ENCODE results near the gene TTC39B.

The TTC39B gene

GRCh38 chr9:15264918-15265317 is 42.1 kb downstream of the TTC39B start:
- ChIA-PET POLR2A (no interaction called here), CTCF (no interaction called here)
- DNase-seq (ENCODE audit: extremely low spot score): no peak
- TF ChIP-seq CTCF (IDR thresholded peaks at IDR 0.05; ENCODE audit: control extremely low read depth, extremely low read depth, low read depth, missing control alignments): no peak

- no peak for DNase-seq (ENCODE audit: extremely low spot score)
- ChIA-PET POLR2A (no interaction called here), CTCF (interaction anchor here (1.0 kb wide), 1 partner anchor 31 kb away, joined by 3 read pairs; no protein-coding TSS in a partner anchor)
- no peak for TF ChIP-seq CTCF (IDR thresholded peaks at IDR 0.05; ENCODE audit: control extremely low read depth, extremely low read depth, low read depth, missing control alignments)
Observed at GRCh38 chr9:15262581-15262980, 44.4 kb downstream of the TTC39B start.

GRCh38 chr9:15256426-15256825 is 50.6 kb downstream of the TTC39B start:
- DNase-seq (ENCODE audit: extremely low spot score): no peak
- CTCF ChIA-PET: interaction anchor here (0.9 to 1.6 kb wide), 2 partner anchors 8 to 15 kb away, joined by 3 to 4 read pairs; no protein-coding TSS in a partner anchor
- TF ChIP-seq CTCF (IDR thresholded peaks at IDR 0.05; ENCODE audit: control extremely low read depth, extremely low read depth, low read depth, missing control alignments): no peak

GRCh38 chr9:15253786-15254185 is 53.2 kb downstream of the TTC39B start:
- POLR2A ChIA-PET: no interaction called here
- TF ChIP-seq CTCF (IDR thresholded peaks at IDR 0.05; ENCODE audit: control extremely low read depth, extremely low read depth, low read depth, missing control alignments): no peak
- no peak for DNase-seq (ENCODE audit: extremely low spot score)
- CTCF ChIA-PET: interaction anchor here (3.2 kb wide), 1 partner anchor 18 kb away, joined by 8 read pairs; no protein-coding TSS in a partner anchor

More at GRCh38 chr9:15256426-15256825, 50.6 kb downstream of the TTC39B start:
- POLR2A ChIA-PET: no interaction called here

GRCh38 chr9:15253197-15253596 is 53.8 kb downstream of the TTC39B start:
- DNase-seq (ENCODE audit: extremely low spot score): no peak
- ChIA-PET CTCF (interaction anchor here (3.2 kb wide), 1 partner anchor 19 kb away, joined by 8 read pairs; no protein-coding TSS in a partner anchor), POLR2A (no interaction called here)
- TF ChIP-seq CTCF (IDR thresholded peaks at IDR 0.05; ENCODE audit: control extremely low read depth, extremely low read depth, low read depth, missing control alignments): no peak

- POLR2A ChIA-PET: no interaction called here
- no peak for DNase-seq (ENCODE audit: extremely low spot score)
- TF ChIP-seq CTCF (IDR thresholded peaks at IDR 0.05; ENCODE audit: control extremely low read depth, extremely low read depth, low read depth, missing control alignments): no peak
- CTCF ChIA-PET: interaction anchor here (1.6 to 2.1 kb wide), 2 partner anchors 18 to 37 kb away, joined by 4 to 7 read pairs; no protein-coding TSS in a partner anchor
Observed at GRCh38 chr9:15249981-15250380, 57.0 kb downstream of the TTC39B start.

All from GM10248 (cell line).